GM19240 (cell line): ENCODE results near the gene UQCC5.
A peak's percentile ranks its signal among the peaks of the same experiment; 100 is the strongest.

Experiments
- DNase-seq: peaks from one replicate; pipeline ENCODE4 v3.0.0; 2011; ENCODE audit warnings: low spot score; ENCODE audit not compliant: insufficient read length

The UQCC5 gene

GRCh38 chr3:52534281-52535183 is 1.9 kb upstream of the UQCC5 start:
- DNase-seq: peak; percentile 3

- no peak for DNase-seq
Observed at GRCh38 chr3:52535411-52536111, 844 bp upstream of the UQCC5 start.

DNA sequence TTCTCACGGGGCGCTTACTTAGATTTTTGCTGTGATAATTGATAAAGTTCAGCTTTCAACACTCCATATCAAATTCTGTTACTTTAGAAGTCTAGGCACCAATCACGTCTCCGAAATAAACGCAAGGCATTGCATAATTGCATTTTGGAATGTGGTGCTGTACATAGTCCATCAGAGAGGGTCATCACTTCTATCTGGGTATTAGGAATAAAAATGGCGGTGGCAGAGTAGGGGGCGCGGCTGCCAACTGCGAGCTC is 365 bp upstream of the UQCC5 start:
- no peak for DNase-seq

- no peak for DNase-seq
Observed at GRCh38 chr3:52537165-52537620, 788 bp downstream of the UQCC5 start.

GRCh38 chr3:52537726-52538421 is 1.5 kb downstream of the UQCC5 start:
- DNase-seq: no peak

DNA sequence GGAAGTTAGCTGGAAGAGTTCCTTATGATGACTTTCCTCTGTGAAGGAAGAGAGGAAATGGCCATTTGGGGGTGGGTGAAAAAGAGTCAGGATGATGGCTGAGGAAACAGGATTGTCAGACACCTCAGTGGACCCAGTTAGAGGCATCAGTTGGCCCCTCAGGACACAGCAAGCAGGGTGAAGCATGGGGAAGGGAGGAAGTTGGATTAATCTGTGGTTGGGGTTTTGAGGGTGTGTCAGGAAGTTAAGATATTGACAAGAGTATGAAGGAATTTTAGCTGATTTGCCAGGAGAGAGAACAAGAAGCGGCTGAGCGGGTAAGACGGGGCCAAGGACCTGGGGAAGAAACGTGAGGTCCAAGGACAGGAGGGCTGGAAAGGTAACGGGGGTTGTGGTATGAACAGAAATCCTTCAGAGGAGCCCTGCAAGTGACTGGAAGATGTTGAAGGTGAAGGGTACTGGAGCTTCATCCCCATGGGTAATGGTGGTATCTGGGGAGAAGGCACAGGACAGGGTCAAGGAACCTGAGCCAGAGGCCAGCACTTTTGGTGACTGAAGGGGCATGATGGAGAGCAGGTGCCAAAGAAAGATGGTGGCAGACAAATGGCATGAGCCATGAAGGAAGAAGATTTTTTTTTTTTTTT is 2.7 kb downstream of the UQCC5 start:
- no peak for DNase-seq

- DNase-seq: no peak
Observed at GRCh38 chr3:52541050-52541449, 4.6 kb downstream of the UQCC5 start.

DNA sequence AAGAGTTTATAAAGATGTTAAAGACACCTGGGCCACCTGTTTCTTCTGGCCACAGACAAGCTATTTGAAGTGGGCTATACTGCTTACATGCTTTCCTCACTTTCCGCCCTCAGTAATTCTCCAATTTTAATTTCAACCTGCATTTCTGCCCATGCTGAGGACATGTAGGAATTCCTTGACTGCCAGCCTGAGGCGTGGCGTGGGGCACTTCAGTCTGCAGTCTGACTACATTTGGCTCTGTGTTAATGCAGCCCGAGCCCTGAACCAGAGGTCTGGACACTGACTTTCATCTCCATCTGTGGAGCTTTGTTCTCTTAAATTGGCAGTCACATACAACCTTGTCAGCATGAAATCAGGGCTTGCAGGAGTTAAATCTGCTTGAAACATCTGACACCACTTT is 8.5 kb downstream of the UQCC5 start:
- no peak for DNase-seq

DNA sequence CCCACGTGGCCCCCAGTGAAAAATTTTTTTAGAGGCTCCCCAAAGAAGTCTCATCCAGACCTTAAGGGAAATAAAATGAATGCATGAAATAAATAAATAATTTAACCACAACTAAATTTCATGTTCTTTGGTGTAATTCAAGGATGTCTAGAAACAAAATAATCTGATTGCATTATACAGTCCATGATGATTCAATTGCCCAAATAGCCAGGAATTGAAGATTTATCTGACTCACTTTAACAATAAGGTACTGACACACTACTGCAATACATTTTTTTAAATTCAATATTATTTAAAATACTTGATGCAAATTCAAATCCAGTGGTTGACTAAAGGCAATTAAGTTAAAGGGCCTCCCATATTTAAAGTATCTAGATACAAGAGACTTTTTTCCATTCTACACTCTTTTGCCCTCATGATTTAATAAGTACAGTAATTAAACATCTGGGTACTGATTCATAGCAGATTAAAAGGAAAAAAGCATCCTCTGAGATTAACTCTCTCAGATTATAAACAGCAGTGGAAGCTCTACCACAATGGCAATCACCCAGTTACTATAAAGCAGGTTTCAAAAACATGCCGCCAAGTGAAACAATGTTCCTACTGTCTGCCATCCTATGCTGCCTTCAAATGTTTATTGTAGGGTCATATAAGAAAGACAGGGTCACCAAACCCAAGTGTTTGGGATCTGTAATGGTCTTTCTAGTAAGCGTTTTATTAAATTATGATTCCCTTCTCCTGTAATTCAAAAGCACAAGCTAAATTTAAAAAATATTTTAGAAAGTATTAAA is 9.9 kb downstream of the UQCC5 start:
- DNase-seq: no peak

GRCh38 chr3:52547143-52547542 is 10.7 kb downstream of the UQCC5 start:
- no peak for DNase-seq

DNA sequence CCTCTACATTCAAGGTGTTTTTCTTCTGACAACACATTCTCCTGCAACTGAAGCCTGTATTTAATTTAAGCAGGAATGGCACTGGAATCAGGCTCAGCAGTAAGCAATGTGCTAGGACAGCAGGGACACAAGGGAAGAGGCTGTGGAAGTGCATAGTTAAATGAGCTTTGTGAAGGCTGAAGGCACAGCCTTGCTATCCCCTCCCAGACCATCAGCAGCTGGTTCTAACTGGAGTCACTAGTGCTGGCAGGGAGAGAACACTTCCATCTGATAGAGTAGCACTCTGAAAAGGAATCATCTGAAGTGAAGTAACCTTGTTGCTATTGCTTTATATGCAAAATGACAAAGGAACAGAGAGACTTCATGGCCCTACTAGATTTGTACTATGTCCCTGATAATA is 14.7 kb downstream of the UQCC5 start:
- DNase-seq: no peak

DNA sequence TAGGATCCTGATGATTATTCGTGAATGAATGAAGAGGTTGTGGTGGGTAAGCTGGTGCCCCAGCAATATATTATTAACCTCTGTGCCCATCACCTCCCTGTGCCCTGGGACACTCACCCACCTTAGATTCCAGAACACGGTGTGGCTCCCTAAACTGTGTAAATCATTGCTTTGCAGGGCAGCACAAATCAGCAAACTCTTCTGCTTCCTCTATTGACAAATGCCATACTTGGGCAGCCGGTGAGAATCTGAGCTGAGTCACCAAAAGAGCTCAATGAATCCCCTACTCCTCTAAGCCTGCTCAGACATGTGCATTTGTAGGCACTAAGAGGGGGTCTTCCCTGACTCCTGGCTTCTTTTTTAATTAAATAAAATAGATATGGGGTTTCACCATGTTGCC is 15.7 kb downstream of the UQCC5 start:
- no peak for DNase-seq

DNA sequence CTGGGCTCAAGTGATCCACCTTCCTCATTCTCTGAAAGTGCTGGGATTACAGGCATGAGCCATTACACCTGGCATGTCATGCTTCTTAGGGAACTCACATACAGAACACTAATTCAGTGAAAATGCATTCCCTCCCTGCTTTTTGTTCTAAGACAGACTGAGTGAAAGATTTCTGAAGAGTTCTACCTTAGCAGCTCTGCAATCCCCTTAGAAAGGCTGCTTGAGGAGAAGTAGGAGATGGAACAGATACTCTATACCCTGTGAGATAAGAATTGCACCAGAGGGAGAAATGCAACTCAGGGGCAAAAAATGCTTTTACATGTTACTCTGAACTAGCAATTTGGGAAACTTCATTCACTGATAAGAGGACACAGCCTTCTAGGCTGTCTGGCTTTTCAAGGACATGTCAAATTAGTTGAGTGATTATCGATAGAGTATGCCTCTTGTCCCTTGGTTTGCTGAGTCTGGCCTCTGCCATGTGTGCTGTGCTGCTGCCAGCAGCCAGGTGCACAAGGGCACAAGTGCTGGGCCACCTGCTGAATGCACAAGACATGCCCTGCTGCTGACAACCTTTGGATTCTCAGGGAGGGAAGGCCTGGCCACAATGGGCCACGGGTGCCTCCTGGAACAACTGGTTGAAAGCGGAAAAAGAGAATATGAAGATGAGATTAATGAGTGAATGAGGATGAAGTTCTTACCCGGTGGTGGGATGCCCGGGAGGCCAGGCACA is 17.8 kb downstream of the UQCC5 start:
- DNase-seq: no peak

DNA sequence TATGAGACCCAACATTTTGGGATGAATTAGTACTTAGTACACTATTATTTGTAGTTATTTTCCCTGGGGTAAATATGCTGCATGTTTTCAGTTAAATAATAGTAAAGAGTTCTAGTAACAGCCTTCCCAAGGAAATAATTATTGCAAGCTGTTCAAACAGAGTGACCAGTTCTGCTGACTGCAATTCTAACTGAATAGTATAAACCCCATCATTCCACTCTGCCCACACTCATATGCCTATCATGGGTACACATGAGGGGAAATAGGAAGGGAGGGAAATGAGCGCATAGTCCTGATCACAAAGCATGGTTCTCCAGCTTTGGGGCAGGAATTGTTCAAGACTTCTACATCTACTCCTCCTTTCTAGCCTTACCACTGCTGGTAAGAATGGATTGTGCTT is 18.7 kb downstream of the UQCC5 start:
- DNase-seq: no peak

DNA sequence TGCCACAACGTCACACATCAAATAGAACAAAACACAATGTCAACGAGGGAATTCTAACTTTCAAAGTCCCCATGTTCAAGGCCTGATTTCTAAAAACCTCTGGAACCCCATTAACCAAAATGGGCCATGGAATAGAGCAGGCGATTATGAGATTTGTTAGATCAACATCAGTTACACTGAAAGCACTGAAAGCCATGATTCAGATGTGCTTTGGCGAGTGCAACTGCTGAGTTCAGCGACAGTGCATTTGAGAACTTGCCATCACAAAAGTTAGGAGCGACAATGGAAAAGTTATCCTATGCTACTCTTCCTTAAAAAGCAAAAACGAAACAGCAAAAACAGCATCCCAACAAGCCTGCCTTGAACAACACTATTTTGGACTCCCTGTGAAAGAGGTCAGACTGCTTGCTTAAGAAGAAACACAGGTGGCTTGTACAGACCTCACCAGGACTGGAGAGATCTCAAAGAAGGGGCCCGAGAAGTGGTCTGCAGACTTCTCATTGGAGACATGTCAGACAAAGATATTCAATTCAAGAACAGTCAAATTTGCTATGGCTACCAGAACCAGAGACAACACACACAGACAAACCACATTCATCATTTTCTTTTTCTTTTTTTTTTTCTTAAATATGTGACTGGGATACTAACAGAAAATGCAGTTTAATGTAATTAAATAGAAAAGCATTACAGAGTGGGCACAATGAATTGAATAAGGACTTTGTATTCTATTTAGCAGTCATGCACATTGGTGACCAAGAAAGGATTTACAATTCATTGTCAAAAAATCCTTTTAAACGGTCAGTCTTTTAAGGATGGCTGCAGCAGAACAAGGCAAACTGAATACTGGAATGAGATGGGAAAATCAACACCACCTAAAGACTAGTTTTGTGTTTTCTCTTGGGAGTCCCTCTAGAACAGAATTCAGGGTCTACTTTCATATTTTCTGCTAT is 20.9 kb downstream of the UQCC5 start:
- DNase-seq: no peak

GRCh38 chr3:52558436-52558835 is 22.0 kb downstream of the UQCC5 start:
- DNase-seq: no peak

DNA sequence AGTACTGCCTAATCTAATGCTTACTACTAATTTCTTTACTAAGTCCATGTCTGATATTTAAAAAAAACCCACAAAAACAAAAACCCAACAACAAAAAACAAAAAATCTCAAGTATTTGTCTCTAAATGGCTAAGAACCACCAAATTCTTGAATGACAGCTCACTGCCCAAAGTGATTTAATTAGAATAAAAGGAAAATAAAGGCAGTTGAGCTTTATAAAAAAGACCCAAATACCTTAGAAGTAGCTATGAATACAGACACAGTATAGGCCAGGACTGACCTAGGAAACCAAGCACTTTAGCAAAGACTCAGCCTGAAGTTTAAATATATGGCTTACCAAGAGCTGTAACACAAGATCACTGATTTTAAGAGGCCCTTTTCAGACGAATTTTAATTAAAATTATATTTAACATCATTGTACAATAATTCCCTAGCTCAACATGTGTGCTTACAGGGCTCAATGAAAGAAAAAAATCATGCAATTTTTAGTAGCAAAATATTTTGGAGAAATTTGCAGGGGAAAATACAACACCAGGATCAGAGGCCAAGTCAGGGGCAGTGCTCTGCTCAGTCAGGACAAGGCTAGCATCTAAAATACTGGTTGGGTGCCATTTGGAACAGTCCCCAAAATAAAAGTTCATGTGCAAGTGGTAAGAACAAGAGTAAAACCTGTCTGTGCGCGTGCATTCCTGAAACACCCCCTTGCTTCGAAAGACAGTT is 24.8 kb downstream of the UQCC5 start:
- no peak for DNase-seq

DNA sequence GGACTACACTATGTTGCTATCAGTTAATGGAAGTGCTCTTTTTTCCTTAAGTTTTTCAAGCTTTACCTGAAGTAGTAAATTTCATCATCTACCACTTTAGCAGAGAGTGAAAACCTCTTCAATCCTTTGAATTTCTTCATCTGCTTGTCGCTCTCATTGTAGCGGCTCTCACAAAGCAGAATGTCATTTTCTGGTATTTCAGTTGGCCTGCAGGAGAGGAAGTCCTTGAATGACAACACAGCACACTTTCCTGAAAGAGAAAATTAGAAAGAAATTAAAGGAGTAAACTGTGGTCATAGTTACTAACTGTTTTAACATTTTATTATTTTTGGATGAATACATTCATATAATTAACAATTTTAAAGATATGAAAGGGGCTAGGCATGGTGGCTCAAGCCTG is 27.6 kb downstream of the UQCC5 start:
- DNase-seq: no peak

GRCh38 chr3:52568069-52568468 is 31.7 kb downstream of the UQCC5 start:
- no peak for DNase-seq
